HG03066 (cell line): ENCODE measurements around the gene NRL.
"Not testable (repeated sequence)": the region's sequence is repeated elsewhere in the genome, so short reads cannot be mapped to it uniquely, and the experiment has no call there.

ENCODE experiments used
- ATAC-seq: cut with Tn5 transposase; IDR thresholded peaks from one replicate; pipeline ENCODE4 v1.9.1; 2021; ENCODE audit warnings: low read depth; ENCODE audit not compliant: unreplicated experiment

NRL gene

GRCh38 chr14:24029687-24030086, 85.1 kb downstream of the NRL start:
- not testable (repeated sequence) for ATAC-seq
